WTC11 (cell line): Measurements from ENCODE around the gene SMC5. TPM values are rescaled to one million over a fixed set of nuclear protein-coding genes. Genes with fewer than 3 reads are reported as not detected.

Experiments
- ATAC-seq: fragments of 200-7000 bp; cut with Tn5 transposase; 2 replicates; pipeline ENCODE4 v1.10.0; 2021; ENCODE audit warnings: mild to moderate bottlenecking, moderate library complexity
- CTCF ChIA-PET: fragments of 300-600 bp; sonication (Branson Sonifier 250); formaldehyde crosslinking; loops from one replicate; lab custom pipeline; 2021; ENCODE audit warnings: antibody characterized with exemption; lab: Charles Lee
- POLR2A ChIA-PET: fragments of 350-600 bp; sonication (Branson Sonifier 250); formaldehyde crosslinking; loops from one replicate; lab custom pipeline; 2021; ENCODE audit warnings: antibody characterized with exemption; lab: Charles Lee
- DNase-seq: peaks from one replicate; pipeline ENCODE4 v3.0.0; 2021; ENCODE audit warnings: low spot score
- H3K27ac Mint-ChIP-seq: 2 replicates; pipeline ENCODE4 v1.8.0; 2021; ENCODE audit warnings: mixed read lengths
- H3K27me3 Mint-ChIP-seq: 2 replicates; pipeline ENCODE4 v1.8.0; 2021; ENCODE audit warnings: low read depth, mild to moderate bottlenecking, moderate library complexity, mixed read lengths
- H3K36me3 Mint-ChIP-seq: 2 replicates; pipeline ENCODE4 v1.8.0; 2021; ENCODE audit warnings: mixed read lengths
- H3K4me1 Mint-ChIP-seq: 2 replicates; pipeline ENCODE4 v1.8.0; 2022; ENCODE audit warnings: mixed read lengths
- H3K4me3 Mint-ChIP-seq: 2 replicates; pipeline ENCODE4 v1.8.0; 2021; ENCODE audit warnings: mild to moderate bottlenecking, moderate library complexity, mixed read lengths
- H3K9me3 Mint-ChIP-seq: 2 replicates; pipeline ENCODE4 v1.8.0; 2021; ENCODE audit warnings: mixed read lengths
- CBFB ChIP-seq: sonication (generic); formaldehyde crosslinking; IDR thresholded peaks from 2 replicates; pipeline ENCODE4 v1.8.1; 2022; ENCODE audit warnings: mild to moderate bottlenecking, low read depth, missing genetic modification reagents
- ETV6 ChIP-seq: sonication (generic); formaldehyde crosslinking; IDR thresholded peaks from 2 replicates; pipeline ENCODE4 v1.8.1; 2022; ENCODE audit warnings: mild to moderate bottlenecking, missing genetic modification reagents
- FOXJ3 ChIP-seq: sonication (generic); formaldehyde crosslinking; IDR thresholded peaks from 2 replicates; pipeline ENCODE4 v1.9.0; 2021; ENCODE audit warnings: missing genetic modification reagents, mild to moderate bottlenecking, borderline replicate concordance
- JAZF1 ChIP-seq: fragments of 250-450 bp; sonication (Bioruptor Pico); IDR thresholded peaks from 2 replicates; pipeline ENCODE4 v1.9.0; 2021; ENCODE audit warnings: moderate library complexity, mild to moderate bottlenecking, inconsistent platforms
- NFATC4 ChIP-seq: fragments of 250-450 bp; sonication (Bioruptor Pico); IDR thresholded peaks from 2 replicates; pipeline ENCODE4 v1.9.0; 2021; ENCODE audit warnings: mild to moderate bottlenecking
- SMAD3 ChIP-seq: sonication (generic); formaldehyde crosslinking; IDR thresholded peaks from 2 replicates; pipeline ENCODE4 v1.8.0; 2022; ENCODE audit warnings: missing genetic modification reagents, mild to moderate bottlenecking, borderline replicate concordance
- TCF7 ChIP-seq: sonication (generic); formaldehyde crosslinking; IDR thresholded peaks from 2 replicates; pipeline ENCODE4 v1.8.0; 2022; ENCODE audit warnings: mild to moderate bottlenecking, low read depth, missing genetic modification reagents, moderate library complexity
- ZNF121 ChIP-seq: sonication (generic); formaldehyde crosslinking; IDR thresholded peaks from 2 replicates; pipeline ENCODE4 v1.8.0; 2023; ENCODE audit warnings: missing genetic modification reagents
- ZNF138 ChIP-seq: sonication (generic); formaldehyde crosslinking; conservative IDR thresholded peaks from 2 replicates; pipeline ENCODE4 v1.8.1; 2022; ENCODE audit warnings: mild to moderate bottlenecking, moderate library complexity, missing genetic modification reagents
- ZNF263 ChIP-seq: sonication (generic); formaldehyde crosslinking; IDR thresholded peaks from 2 replicates; pipeline ENCODE4 v1.8.1; 2022; ENCODE audit warnings: low read depth, mild to moderate bottlenecking, moderate library complexity, missing genetic modification reagents
- ZNF671 ChIP-seq: fragments of 250-450 bp; sonication (Bioruptor Pico); IDR thresholded peaks from 2 replicates; pipeline ENCODE4 v1.8.0; 2021; ENCODE audit warnings: mild to moderate bottlenecking
- total RNA-seq: library from RNA; stranded (reverse); gene quantifications from 3 replicates; pipeline ENCODE4 v1.2.3, GENCODE V29; 2021
- TF ChIP-seq, protein P1 (sequence below): sonication (generic); formaldehyde crosslinking; IDR thresholded peaks from 2 replicates; pipeline ENCODE4 v1.8.0; 2022; ENCODE audit warnings: mild to moderate bottlenecking, missing genetic modification reagents
- TF ChIP-seq, protein P2 (sequence below): sonication (generic); formaldehyde crosslinking; IDR thresholded peaks from 2 replicates; pipeline ENCODE4 v1.8.0; 2023; ENCODE audit warnings: missing genetic modification reagents, mild to moderate bottlenecking, borderline replicate concordance
- TF ChIP-seq, protein P3 (sequence below): fragments of 250-450 bp; sonication (Bioruptor Pico); conservative IDR thresholded peaks from 2 replicates; pipeline ENCODE4 v1.9.0; 2021; ENCODE audit warnings: mild to moderate bottlenecking
- TF ChIP-seq, protein P4 (sequence below): sonication (generic); formaldehyde crosslinking; IDR thresholded peaks from 2 replicates; pipeline ENCODE4 v1.8.1; 2023; ENCODE audit warnings: mild to moderate bottlenecking, missing genetic modification reagents, borderline replicate concordance
- TF ChIP-seq, protein P5 (sequence below): sonication (generic); formaldehyde crosslinking; IDR thresholded peaks from 2 replicates; pipeline ENCODE4 v1.8.1; 2023; ENCODE audit warnings: mild to moderate bottlenecking, missing genetic modification reagents, moderate library complexity

The SMC5 gene
- total RNA-seq, 1 experiment from 2014 or later, result 20.2 TPM

DNA sequence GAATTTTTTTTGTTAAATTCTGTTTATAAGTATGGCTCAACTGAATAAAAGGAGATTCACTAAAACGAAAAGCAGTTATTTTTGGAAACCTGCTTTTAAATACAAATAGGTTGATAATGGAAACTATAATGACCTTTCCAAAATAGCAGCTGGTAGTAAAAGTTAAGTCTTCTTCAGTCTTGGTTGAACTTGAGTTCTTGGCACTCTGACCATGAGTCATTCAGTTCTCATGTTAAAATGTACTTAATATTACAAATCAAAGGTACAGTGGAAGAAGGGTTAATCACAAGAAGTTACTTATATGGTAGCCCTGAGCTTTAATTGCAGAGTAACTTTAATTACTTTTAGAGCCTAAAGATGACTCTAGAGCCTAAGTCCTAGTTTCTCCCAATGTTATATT lies 93.6 kb downstream of the SMC5 start:
- Mint-ChIP-seq H3K27me3 (no peaks in the 10 kb centered on the region), H3K4me3 (no peak overlapping the region), H3K27ac (no peak overlapping the region), H3K4me1 (no peaks in the 10 kb centered on the region), H3K9me3 (no peaks in the 10 kb centered on the region), H3K36me3 (peaks cover 20% of the 10 kb centered on the region)
- ChIA-PET POLR2A (no interaction called here), CTCF (interaction anchor here (1.3 kb wide), 1 partner anchor 250 kb away, joined by 8 read pairs; no protein-coding TSS in a partner anchor)
- TF ChIP-seq ZNF138 (CRISPR knock-in tag) (no peak), ETV6 (no peak), ZNF671 (CRISPR knock-in tag) (no peak), NFATC4 (CRISPR knock-in tag) (no peak), ZNF263 (CRISPR knock-in tag) (no peak), SMAD3 (CRISPR knock-in tag) (no peak), TCF7 (CRISPR knock-in tag) (no peak), ZNF121 (CRISPR knock-in tag) (no peak), JAZF1 (CRISPR knock-in tag) (no peak), FOXJ3 (CRISPR knock-in tag) (no peak), CBFB (CRISPR knock-in tag) (no peak)
- TF ChIP-seq, protein P1, sequence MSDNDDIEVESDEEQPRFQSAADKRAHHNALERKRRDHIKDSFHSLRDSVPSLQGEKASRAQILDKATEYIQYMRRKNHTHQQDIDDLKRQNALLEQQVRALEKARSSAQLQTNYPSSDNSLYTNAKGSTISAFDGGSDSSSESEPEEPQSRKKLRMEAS (CRISPR knock-in tag), result no peak
- TF ChIP-seq, protein P2, sequence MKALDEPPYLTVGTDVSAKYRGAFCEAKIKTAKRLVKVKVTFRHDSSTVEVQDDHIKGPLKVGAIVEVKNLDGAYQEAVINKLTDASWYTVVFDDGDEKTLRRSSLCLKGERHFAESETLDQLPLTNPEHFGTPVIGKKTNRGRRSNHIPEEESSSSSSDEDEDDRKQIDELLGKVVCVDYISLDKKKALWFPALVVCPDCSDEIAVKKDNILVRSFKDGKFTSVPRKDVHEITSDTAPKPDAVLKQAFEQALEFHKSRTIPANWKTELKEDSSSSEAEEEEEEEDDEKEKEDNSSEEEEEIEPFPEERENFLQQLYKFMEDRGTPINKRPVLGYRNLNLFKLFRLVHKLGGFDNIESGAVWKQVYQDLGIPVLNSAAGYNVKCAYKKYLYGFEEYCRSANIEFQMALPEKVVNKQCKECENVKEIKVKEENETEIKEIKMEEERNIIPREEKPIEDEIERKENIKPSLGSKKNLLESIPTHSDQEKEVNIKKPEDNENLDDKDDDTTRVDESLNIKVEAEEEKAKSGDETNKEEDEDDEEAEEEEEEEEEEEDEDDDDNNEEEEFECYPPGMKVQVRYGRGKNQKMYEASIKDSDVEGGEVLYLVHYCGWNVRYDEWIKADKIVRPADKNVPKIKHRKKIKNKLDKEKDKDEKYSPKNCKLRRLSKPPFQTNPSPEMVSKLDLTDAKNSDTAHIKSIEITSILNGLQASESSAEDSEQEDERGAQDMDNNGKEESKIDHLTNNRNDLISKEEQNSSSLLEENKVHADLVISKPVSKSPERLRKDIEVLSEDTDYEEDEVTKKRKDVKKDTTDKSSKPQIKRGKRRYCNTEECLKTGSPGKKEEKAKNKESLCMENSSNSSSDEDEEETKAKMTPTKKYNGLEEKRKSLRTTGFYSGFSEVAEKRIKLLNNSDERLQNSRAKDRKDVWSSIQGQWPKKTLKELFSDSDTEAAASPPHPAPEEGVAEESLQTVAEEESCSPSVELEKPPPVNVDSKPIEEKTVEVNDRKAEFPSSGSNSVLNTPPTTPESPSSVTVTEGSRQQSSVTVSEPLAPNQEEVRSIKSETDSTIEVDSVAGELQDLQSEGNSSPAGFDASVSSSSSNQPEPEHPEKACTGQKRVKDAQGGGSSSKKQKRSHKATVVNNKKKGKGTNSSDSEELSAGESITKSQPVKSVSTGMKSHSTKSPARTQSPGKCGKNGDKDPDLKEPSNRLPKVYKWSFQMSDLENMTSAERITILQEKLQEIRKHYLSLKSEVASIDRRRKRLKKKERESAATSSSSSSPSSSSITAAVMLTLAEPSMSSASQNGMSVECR (CRISPR knock-in tag), result no peak
- TF ChIP-seq, protein P3, sequence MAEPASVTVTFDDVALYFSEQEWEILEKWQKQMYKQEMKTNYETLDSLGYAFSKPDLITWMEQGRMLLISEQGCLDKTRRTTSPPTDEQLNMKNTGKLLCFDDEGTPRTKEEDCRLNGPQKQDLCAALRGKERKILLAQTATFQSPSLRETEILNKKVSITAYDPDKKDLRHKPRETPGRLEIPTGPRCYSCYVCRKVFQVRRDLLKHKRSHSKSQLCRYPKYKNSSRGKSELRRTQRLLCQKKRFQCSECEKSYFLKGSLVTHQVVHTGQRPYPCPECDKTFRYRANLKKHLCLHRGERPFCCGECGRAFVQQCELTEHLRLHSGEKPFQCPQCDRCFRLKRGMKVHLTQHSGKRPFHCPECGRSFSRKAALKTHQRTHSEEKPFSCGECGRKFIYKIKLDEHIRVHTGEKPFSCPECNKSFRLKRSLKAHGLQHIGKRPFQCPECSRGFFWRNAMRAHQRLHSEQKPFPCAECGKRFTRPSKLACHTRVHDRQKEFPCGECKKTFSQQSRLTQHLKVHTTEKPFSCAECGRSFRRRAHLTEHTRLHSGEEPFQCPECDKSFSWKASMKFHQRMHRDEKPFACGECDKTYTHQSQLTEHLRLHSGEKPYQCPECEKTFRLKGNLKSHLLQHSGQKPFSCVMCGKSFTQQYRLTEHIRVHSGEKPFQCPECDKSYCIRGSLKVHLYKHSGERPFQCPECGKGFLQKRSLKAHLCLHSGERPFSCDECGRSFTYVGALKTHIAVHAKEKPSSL (CRISPR knock-in tag), result no peak
- TF ChIP-seq, protein P4, sequence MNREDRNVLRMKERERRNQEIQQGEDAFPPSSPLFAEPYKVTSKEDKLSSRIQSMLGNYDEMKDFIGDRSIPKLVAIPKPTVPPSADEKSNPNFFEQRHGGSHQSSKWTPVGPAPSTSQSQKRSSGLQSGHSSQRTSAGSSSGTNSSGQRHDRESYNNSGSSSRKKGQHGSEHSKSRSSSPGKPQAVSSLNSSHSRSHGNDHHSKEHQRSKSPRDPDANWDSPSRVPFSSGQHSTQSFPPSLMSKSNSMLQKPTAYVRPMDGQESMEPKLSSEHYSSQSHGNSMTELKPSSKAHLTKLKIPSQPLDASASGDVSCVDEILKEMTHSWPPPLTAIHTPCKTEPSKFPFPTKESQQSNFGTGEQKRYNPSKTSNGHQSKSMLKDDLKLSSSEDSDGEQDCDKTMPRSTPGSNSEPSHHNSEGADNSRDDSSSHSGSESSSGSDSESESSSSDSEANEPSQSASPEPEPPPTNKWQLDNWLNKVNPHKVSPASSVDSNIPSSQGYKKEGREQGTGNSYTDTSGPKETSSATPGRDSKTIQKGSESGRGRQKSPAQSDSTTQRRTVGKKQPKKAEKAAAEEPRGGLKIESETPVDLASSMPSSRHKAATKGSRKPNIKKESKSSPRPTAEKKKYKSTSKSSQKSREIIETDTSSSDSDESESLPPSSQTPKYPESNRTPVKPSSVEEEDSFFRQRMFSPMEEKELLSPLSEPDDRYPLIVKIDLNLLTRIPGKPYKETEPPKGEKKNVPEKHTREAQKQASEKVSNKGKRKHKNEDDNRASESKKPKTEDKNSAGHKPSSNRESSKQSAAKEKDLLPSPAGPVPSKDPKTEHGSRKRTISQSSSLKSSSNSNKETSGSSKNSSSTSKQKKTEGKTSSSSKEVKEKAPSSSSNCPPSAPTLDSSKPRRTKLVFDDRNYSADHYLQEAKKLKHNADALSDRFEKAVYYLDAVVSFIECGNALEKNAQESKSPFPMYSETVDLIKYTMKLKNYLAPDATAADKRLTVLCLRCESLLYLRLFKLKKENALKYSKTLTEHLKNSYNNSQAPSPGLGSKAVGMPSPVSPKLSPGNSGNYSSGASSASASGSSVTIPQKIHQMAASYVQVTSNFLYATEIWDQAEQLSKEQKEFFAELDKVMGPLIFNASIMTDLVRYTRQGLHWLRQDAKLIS, result no peak
- TF ChIP-seq, protein P5, sequence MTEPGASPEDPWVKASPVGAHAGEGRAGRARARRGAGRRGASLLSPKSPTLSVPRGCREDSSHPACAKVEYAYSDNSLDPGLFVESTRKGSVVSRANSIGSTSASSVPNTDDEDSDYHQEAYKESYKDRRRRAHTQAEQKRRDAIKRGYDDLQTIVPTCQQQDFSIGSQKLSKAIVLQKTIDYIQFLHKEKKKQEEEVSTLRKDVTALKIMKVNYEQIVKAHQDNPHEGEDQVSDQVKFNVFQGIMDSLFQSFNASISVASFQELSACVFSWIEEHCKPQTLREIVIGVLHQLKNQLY (CRISPR knock-in tag), result no peak
- no peak for DNase-seq
- no peak for ATAC-seq
